Activated T-cell treated with anti-CD3 and anti-CD28 coated beads for 1 hour (primary cell): ENCODE measurements around the gene ANKRD34C.
"Not testable (repeated sequence)": the region's sequence is repeated elsewhere in the genome, so short reads cannot be mapped to it uniquely, and the experiment has no call there.

Source experiments
- DNase-seq: peaks from one replicate; pipeline ENCODE4 v3.0.0-alpha.2; 2020; ENCODE audit warnings: low read depth

The ANKRD34C gene

DNA sequence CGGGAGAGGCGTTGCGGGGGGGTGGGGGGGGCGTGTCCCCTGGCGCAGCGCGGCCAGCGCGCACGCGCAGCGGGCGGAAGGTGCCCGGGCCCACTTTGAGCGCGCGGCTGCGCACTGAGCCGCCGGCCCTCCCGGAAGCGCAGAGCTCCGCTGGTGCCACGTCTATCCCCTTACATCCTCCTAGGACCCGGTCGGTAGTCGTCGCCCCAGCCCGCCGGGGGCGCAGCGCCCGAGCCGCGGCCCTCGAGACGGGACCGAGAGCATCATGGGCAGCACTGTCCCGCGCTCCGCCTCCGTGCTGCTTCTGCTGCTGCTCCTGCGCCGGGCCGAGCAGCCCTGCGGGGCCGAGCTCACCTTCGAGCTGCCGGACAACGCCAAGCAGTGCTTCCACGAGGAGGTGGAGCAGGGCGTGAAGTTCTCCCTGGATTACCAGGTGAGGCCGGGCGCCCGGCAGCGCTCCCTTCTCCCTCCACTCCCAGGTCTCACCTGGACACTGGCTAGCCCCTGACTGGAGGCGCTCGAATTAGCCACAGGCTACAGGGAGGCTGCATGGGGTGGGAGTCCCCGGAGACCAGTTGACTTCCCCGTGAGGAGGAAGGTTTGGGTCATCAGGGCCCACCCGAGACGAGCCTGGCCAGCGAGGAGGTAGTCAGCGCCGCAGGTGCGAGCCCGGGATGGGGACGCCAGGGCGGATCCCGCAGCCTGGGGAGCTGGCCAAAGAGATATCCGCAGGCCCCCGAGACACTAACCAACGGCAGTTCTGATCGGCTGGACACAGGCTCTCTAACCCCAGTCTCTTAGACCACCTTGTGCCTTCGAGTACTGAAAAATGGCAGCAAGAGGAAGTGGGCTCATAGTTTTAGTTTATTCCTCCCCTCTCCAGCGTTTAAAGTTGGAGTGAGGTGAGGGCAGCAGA lies 28.7 kb downstream of the ANKRD34C start, which contains the start of gene TMED3:
Gene TMED3 (plus strand): TSS at position 128 of the 916 bp plus-strand sequence. CDS start 138 bp downstream, at position 266.
- DNase-seq = peak; percentile 56

DNA sequence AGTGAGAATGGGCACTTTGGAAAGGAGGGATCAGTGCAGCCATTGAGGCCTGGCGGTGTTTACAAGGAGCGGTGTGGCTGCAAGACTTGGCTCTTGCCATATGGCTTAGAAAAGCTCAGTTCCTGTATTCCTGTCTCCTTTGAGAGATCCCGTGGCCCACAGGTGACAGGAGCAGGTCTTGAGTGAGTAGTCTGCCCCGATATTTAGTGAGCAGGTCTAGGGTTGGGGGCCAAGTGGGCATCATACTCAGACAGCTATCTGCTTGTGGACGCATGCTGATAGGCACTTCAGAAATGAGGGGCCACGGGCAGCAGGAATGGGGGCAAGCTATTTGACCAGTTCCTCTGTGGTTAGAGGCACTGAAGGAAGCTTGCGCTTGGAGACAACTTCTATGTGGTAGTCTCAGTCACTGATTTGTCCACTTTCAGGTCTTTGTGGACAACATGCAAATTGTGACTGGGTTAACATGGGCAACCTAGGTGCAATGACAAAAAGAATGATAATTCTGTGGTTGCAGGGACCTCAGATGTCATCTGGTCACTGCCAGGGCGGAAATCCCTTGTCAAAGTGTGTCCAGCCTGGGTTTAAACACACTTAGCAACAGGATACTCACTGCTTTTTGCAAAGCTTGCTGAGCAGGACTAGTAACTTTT lies 29.5 kb downstream of the ANKRD34C start:
- DNase-seq = no peak

DNA sequence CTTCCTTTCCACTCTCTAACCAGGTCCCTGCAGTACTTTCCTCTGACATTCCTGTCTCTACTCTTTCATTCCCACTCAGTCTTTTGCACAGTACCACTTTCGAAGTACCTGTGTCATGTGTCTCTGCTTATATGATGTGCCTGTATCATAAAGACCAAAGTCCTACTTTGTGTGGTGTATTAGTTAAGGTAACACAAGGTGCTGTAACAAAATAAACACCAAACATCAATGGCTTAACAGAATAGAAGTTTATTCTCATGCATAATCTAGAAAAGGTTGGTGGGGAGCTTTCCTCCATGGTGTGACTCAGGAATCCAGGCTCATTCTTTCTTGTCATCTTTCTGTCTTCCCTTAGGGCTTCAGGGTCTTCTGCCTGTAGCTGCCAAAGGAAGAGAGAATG lies 31.7 kb downstream of the ANKRD34C start:
- no peak for DNase-seq

DNA sequence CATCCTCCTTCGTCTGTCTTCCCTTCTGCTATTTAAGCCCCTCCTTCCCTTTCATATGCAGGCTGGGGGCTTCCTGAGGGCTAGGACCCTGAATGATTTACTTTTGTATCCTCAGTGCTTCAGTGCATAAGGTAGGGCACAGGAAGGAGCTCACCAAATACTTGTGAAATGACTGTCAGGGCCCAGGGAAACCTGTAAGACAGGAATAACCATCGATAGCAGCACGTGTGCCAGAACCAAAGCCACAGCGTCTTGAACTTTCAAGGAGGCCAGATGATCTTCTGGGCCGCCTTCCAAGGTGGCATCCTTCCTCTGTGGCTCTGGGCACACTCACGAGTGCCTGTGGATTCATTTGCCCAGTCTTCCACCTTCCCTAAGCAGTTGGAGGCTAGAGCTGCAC lies 32.3 kb downstream of the ANKRD34C start:
- no peak for DNase-seq

DNA sequence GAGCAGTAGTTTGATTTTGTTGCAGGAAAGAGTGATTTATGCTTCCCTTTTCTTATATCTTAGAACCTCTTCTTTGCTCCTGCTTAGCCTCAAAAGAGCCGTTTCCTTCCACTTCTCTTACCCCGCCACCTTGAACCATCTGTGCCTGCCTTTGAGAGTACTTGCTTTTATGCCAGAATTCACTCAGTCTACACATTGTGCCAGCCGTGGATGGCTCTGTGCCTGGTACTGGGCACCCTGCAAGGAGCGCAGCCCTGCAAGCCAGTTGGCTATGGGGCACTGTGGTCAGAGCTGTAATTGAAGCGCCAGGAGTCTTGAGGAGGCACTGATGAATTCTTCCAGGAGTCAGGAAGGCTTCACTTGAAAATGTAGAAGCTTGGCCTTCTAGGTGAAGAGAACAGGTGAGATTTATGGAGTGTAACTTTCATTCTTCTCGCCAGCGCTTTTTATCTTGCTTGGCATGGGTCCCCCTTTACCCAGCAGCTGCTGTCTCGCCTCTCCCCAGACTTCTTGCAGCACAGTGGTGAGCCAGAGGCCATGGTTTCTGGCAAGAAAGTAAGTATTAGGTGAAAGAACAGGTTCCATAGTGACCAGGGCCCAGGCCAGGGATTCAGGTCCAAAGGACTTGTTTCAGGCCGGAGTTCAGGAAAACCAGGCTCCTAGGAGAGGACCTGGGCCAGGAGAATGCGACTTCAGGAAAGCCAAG lies 33.3 kb downstream of the ANKRD34C start:
- DNase-seq = no peak

DNA sequence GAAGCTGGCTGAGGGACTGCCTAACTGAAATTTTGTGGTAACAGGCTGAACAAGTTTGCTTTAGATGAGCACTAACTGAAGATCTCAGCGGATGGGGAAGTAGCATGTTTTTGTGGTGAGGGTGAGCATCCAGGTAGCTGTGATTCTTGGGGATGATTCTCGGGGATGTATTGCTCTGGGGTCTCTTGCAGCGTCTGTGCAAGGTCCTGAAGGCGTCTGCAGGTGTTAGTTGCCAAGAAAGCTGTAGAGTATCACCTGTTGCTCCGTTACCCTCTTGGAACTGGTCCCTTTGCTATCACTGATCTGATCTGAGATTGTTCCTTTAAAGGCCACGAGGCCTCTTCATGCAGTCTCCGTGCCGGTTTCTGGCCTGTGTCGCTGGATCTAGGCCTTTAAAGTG lies 34.3 kb downstream of the ANKRD34C start:
- no peak for DNase-seq

DNA sequence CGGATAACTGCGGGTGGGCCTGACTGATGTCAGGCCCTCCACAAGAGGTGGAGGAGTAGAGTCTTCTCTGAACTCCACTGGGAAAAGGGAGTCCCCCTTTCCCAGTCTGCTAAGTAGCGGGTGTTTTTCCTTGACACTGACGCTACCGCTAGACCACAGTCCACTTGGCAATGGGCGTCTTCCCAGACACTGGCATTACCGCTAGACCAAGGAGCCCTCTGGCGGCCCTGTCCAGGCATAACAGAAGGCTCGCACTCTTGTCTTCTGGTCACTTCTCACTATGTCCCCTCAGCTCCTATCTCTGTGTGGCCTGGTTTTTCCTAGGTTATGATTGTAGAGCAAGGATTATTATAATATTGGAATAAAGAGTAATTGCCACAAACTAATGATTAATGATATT lies 37.5 kb downstream of the ANKRD34C start:
- DNase-seq = not testable (repeated sequence)

DNA sequence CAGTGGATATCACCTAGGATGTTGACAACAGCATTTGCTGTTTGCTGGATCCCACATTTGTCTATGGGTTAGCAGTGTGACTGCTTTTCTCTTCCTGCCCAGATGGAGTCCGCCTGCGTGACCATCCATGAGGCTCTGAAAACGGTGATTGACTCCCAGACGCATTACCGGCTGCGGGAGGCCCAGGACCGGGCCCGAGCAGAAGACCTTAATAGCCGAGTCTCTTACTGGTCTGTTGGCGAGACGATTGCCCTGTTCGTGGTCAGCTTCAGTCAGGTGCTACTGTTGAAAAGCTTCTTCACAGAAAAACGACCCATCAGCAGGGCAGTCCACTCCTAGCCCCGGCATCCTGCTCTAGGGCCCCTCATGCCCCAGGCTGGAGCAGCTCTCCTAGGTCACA lies 39.4 kb downstream of the ANKRD34C start:
- no peak for DNase-seq

DNA sequence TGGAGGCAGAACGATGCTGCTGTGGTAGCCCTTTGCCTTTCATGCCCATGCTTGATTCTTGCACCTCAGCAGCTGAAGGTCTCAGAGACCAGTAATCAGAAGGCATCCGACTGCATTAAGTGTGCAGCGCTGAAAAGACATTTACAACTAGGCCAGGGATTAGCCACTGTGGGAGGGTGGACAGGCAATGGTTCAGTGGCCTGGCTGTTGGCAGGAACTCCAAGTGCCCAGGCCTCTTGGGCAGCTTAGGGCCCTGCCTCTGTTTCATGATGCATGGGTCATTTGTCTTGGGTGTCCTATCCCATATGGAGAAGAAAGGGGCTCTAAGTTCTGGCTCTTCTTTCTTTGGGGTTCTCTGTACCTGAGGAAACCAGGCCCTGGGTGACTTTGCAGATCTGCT lies 39.8 kb downstream of the ANKRD34C start:
- no peak for DNase-seq

DNA sequence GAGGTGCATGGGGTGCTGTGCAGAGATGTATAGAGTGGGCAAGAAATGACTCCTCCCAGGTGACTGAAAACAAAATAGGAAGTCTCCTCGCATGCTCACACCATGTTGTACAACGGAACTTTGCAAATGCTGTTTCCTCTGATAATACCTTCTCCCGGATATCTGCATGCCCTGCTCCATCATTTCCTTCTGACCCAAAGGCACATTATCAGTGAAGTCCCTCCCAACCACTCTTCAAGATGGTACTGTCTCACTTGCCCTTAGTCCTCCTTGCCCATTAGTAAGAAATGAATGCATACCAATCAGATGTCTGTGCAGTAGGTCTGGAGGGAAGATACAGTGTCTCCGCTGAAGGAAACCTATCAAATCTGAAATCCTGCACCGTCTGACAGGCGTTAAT lies 40.4 kb downstream of the ANKRD34C start:
- DNase-seq = no peak

DNA sequence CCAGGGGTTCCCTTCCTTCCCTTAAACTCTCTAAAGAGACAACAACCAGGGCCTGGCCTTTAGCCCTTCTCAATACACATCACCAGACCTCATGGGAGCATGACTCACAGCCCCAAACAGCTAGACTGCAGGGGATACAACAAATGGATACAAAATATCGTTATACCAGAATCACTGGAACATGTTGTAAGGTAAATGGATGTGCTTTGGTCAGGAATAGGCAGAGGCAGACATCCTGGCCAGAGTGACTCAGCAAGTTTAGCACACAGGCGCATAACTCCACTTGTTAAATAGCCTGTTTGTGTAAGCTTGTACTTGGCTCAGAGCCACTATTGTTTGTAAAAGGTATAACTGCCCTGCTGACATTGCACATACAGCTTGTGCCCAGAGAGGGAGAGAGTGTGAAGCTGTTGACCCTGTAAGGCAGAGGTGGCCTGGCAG lies 46.7 kb downstream of the ANKRD34C start:
- no peak for DNase-seq
